Mesendoderm (in vitro differentiated cells): ENCODE results near the gene GPSM1.
A peak's percentile ranks its signal among the peaks of the same experiment; 100 is the strongest.

Experiments used
- DNase-seq: peaks from one replicate; pipeline ENCODE4 v3.0.0; 2013
- H2AK5ac ChIP-seq: 2 replicates; pipeline ENCODE4 v1.6.1; 2013; ENCODE audit warnings: low read length, inconsistent platforms
- H2BK120ac ChIP-seq: 2 replicates; pipeline ENCODE4 v1.6.1; 2013; ENCODE audit warnings: low read depth, mild to moderate bottlenecking, low read length, moderate library complexity, mixed read lengths
- H2BK15ac ChIP-seq: replicated peaks from 2 replicates; pipeline ENCODE4 v1.6.1; 2013; ENCODE audit warnings: low read depth, mild to moderate bottlenecking, moderate library complexity
- H2BK5ac ChIP-seq: 2 replicates; pipeline ENCODE4 v1.6.1; 2013; ENCODE audit warnings: low read length, inconsistent platforms
- H3K18ac ChIP-seq: 2 replicates; pipeline ENCODE4 v1.6.1; 2013; ENCODE audit warnings: mild to moderate bottlenecking, low read length, mixed read lengths
- H3K23ac ChIP-seq: one replicate; pipeline ENCODE4 v1.6.1; 2013; ENCODE audit warnings: low read length
- H3K27ac ChIP-seq: 2 replicates; pipeline ENCODE4 v1.5.1; 2013; ENCODE audit warnings: low read depth, mild to moderate bottlenecking, inconsistent platforms, low read length, moderate library complexity
- H3K27me3 ChIP-seq: 2 replicates; pipeline ENCODE4 v1.6.1; 2013; ENCODE audit warnings: low read length, control low read depth, mild to moderate bottlenecking, inconsistent platforms; ENCODE audit not compliant: insufficient read depth, poor library complexity
- H3K36me3 ChIP-seq: 2 replicates; pipeline ENCODE4 v1.6.1; 2013; ENCODE audit warnings: low read length, inconsistent platforms; ENCODE audit not compliant: control insufficient read depth, insufficient read depth
- H3K4ac ChIP-seq: one replicate; pipeline ENCODE4 v1.6.1; 2013; ENCODE audit warnings: low read depth, mild to moderate bottlenecking, low read length, moderate library complexity
- H3K4me1 ChIP-seq: 2 replicates; pipeline ENCODE4 v1.6.1; 2013; ENCODE audit warnings: low read depth, low read length, inconsistent platforms; ENCODE audit not compliant: control insufficient read depth
- H3K4me2 ChIP-seq: 2 replicates; pipeline ENCODE4 v1.6.1; 2013; ENCODE audit warnings: low read length
- H3K4me3 ChIP-seq: 2 replicates; pipeline ENCODE4 v1.5.1; 2013; ENCODE audit warnings: mild to moderate bottlenecking, low read length
- H3K56ac ChIP-seq: one replicate; pipeline ENCODE4 v1.6.1; 2013; ENCODE audit warnings: low read length
- H3K79me1 ChIP-seq: 2 replicates; pipeline ENCODE4 v1.6.1; 2013; ENCODE audit warnings: low read length, inconsistent platforms
- H3K79me2 ChIP-seq: 2 replicates; pipeline ENCODE4 v1.6.1; 2013; ENCODE audit warnings: mild to moderate bottlenecking, low read length; ENCODE audit not compliant: control insufficient read depth, insufficient read depth
- H3K9ac ChIP-seq: 2 replicates; pipeline ENCODE4 v1.6.1; 2013; ENCODE audit warnings: low read length, inconsistent platforms
- H4K5ac ChIP-seq: one replicate; pipeline ENCODE4 v1.6.1; 2013; ENCODE audit warnings: low read length
- H4K8ac ChIP-seq: one replicate; pipeline ENCODE4 v1.6.1; 2013; ENCODE audit warnings: low read depth, mild to moderate bottlenecking, control low read depth, low read length, moderate library complexity
- WGBS: extraction: QIAGEN DNeasy Blood & Tissue Kit; methylation state at CpG from one replicate; pipeline ENCODE4 v1.1.7; 2013; ENCODE audit warnings: low lambda C conversion rate, missing lambda C conversion rate; ENCODE audit not compliant: insufficient coverage; ENCODE audit errors: extremely low coverage; 5-methylcytosine and 5-hydroxymethylcytosine counted together

Gene GPSM1

GRCh38 chr9:136339958-136340310, 12.6 kb downstream of the GPSM1 start:
- no peak for DNase-seq
- no CpG with 5 or more reads among the region's 12 CpGs for WGBS

DNA sequence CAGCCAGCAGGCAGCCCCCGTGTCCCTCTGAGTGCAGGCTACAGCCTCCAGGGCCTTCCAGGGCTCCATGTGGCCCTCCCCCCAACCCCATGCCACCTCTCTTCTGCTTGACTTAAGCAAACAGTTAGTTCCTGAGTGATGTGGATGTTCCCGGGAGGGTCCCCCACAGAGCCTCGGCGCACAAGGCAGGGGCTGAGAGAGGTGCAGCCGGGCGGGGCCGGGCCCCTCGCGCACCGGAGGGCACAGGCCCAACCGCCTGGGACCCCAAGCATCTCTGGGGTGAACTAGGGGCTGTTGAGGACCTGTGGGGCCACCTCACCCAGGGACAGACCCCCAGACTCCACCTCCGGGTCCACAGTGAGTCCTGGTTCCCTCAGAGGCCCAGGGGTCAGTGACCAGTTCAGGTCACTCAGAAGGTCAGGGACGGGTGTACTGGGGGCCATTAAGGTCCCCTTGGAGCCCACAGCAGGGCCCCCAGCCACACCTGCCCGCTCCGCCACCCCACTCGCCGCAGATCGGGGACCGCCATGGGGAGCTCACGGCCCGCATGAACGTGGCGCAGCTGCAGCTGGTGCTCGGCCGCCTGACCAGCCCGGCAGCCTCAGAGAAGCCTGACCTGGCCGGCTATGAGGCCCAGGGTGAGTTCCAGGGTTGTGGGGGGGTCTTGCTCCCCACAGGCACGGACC, 13.2 kb downstream of the GPSM1 start:
- Histone ChIP-seq H2BK120ac (no peak overlapping the region), H2AK5ac (no peak overlapping the region), H3K4ac (no peak overlapping the region), H2BK15ac (no peak overlapping the region), H3K4me2 (no peak overlapping the region), H3K4me1 (no peaks in the 10 kb centered on the region), H3K4me3 (no peak overlapping the region), H3K9ac (no peak overlapping the region), H2BK5ac (no peak overlapping the region), H3K79me2 (no peaks in the 10 kb centered on the region), H3K79me1 (no peaks in the 10 kb centered on the region), H3K27ac (no peak overlapping the region), H4K5ac (no peak overlapping the region), H3K18ac (no peak overlapping the region), H3K27me3 (no peaks in the 10 kb centered on the region), H3K23ac (no peak overlapping the region), H4K8ac (no peak overlapping the region), H3K36me3 (no peaks in the 10 kb centered on the region), H3K56ac (no peak overlapping the region)
- no peak for DNase-seq
- no CpG with 5 or more reads among the region's 28 CpGs for WGBS

More at GRCh38 chr9:136339958-136340310, 12.6 kb downstream of the GPSM1 start:
- Histone ChIP-seq H3K27me3 (no peaks in the 10 kb centered on the region), H3K27ac (no peak overlapping the region), H4K5ac (no peak overlapping the region), H3K79me1 (no peaks in the 10 kb centered on the region), H3K4me1 (no peaks in the 10 kb centered on the region), H3K36me3 (no peaks in the 10 kb centered on the region), H3K4ac (no peak overlapping the region), H3K23ac (no peak overlapping the region), H4K8ac (no peak overlapping the region), H2BK5ac (no peak overlapping the region), H2AK5ac (no peak overlapping the region), H2BK120ac (no peak overlapping the region), H3K4me2 (no peak overlapping the region), H3K18ac (no peak overlapping the region), H2BK15ac (no peak overlapping the region), H3K9ac (no peak overlapping the region), H3K56ac (no peak overlapping the region), H3K79me2 (no peaks in the 10 kb centered on the region), H3K4me3 (no peak overlapping the region)

- H3K56ac ChIP-seq: no peak overlapping the region
- H2BK15ac ChIP-seq: no peak overlapping the region
- H3K79me1 ChIP-seq: no peaks in the 10 kb centered on the region
- H3K27ac ChIP-seq: no peak overlapping the region
- no peaks in the 10 kb centered on the region for H3K79me2 ChIP-seq
- no peaks in the 10 kb centered on the region for H3K27me3 ChIP-seq
- H2AK5ac ChIP-seq: no peak overlapping the region
- H2BK120ac ChIP-seq: no peak overlapping the region
- H3K36me3 ChIP-seq: no peaks in the 10 kb centered on the region
- no peak overlapping the region for H2BK5ac ChIP-seq
- WGBS: no CpG with 5 or more reads among the region's 18 CpGs
- no peak overlapping the region for H3K18ac ChIP-seq
- H3K4me2 ChIP-seq: no peak overlapping the region
- no peak overlapping the region for H4K5ac ChIP-seq
- no peak overlapping the region for H3K4ac ChIP-seq
- no peak overlapping the region for H3K23ac ChIP-seq
- H3K4me1 ChIP-seq: no peaks in the 10 kb centered on the region
- H4K8ac ChIP-seq: no peak overlapping the region
- DNase-seq: no peak
- no peak overlapping the region for H3K4me3 ChIP-seq
- H3K9ac ChIP-seq: no peak overlapping the region
These were observed 13.8 kb downstream of the GPSM1 start for GRCh38 chr9:136341042-136341655.

DNA sequence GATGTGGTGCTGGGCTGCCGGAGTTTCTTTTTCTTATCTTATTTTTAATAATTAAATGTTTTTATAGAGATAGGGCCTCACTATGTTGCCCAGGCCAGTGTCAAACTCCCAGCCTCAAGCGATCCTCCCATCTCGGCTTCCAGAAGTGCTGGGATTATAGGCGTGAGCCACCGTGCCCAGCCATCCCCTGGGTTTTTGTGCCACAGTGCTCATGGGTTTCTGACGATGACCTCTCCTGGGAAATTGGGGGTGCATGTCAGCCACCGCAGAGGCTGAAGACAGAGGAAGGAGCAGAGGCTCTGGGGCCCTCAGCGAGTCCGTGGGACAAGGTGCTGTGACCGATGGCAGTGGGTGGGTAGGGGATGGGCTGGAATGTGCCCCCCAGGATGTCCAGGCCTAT, 14.4 kb downstream of the GPSM1 start:
- no peaks in the 10 kb centered on the region for H3K27me3 ChIP-seq
- no peak overlapping the region for H3K18ac ChIP-seq
- H3K23ac ChIP-seq: no peak overlapping the region
- H3K36me3 ChIP-seq: no peaks in the 10 kb centered on the region
- peak overlapping the region; percentile 42 for H3K56ac ChIP-seq
- H3K4me3 ChIP-seq: no peak overlapping the region
- no peak overlapping the region for H3K4ac ChIP-seq
- H2BK15ac ChIP-seq: no peak overlapping the region
- no peak overlapping the region for H4K5ac ChIP-seq
- H3K79me1 ChIP-seq: no peaks in the 10 kb centered on the region
- H2BK5ac ChIP-seq: no peak overlapping the region
- peak overlapping the region; percentile 75 for H3K9ac ChIP-seq
- no peak overlapping the region for H2AK5ac ChIP-seq
- no peak for DNase-seq
- no peak overlapping the region for H4K8ac ChIP-seq
- whole genome bisulfite sequencing: no CpG with 5 or more reads among the region's 10 CpGs
- no peak overlapping the region for H3K4me2 ChIP-seq
- H3K4me1 ChIP-seq: no peaks in the 10 kb centered on the region
- no peaks in the 10 kb centered on the region for H3K79me2 ChIP-seq
- H2BK120ac ChIP-seq: no peak overlapping the region
- H3K27ac ChIP-seq: no peak overlapping the region

GRCh38 chr9:136342181-136343120, 15.1 kb downstream of the GPSM1 start:
- H2BK15ac ChIP-seq: no peak overlapping the region
- H4K5ac ChIP-seq: no peak overlapping the region
- peak overlapping the region; percentile 75 for H3K9ac ChIP-seq
- WGBS: no CpG with 5 or more reads among the region's 60 CpGs
- H2BK120ac ChIP-seq: no peak overlapping the region
- H3K27ac ChIP-seq: no peak overlapping the region
- peak overlapping the region; percentile 35 for H3K18ac ChIP-seq
- no peak overlapping the region for H2BK5ac ChIP-seq
- no peak overlapping the region for H3K4ac ChIP-seq
- H3K4me3 ChIP-seq: no peak overlapping the region
- peak overlapping the region; percentile 89 for H3K23ac ChIP-seq
- DNase-seq: peak; percentile 90
- no peak overlapping the region for H4K8ac ChIP-seq
- H3K79me2 ChIP-seq: no peaks in the 10 kb centered on the region
- H3K27me3 ChIP-seq: no peaks in the 10 kb centered on the region
- no peaks in the 10 kb centered on the region for H3K4me1 ChIP-seq
- no peaks in the 10 kb centered on the region for H3K79me1 ChIP-seq
- peak overlapping the region; percentile 86 for H3K56ac ChIP-seq
- no peaks in the 10 kb centered on the region for H3K36me3 ChIP-seq
- H2AK5ac ChIP-seq: no peak overlapping the region
- peak overlapping the region; percentile 73 for H3K4me2 ChIP-seq
